ENCODE data around the gene GOLGA2.

- TF ChIP-seq MAX (IDR thresholded peaks at IDR 0.05) (no peak), ERF (CRISPR knock-in tag; IDR thresholded peaks at IDR 0.05) (no peak), POLR2A (IDR thresholded peaks at IDR 0.05; ENCODE audit: insufficient read depth in 1 of 2, low read depth in 2 of 2, low read length in 2 of 2) (no peak), ARNT (IDR thresholded peaks at IDR 0.05) (no peak), ZNF75D (CRISPR knock-in tag; IDR thresholded peaks at IDR 0.05; ENCODE audit: borderline replicate concordance) (no peak), HINFP (CRISPR knock-in tag; IDR thresholded peaks at IDR 0.05; ENCODE audit: low read depth) (no peak), EZH2 (conservative IDR thresholded peaks at IDR 0.05; ENCODE audit: low read depth, low read length) (no peak), REST (IDR thresholded peaks at IDR 0.05; ENCODE audit: borderline replicate concordance in 1 of 2, low read depth in 1 of 2, low read length in 2 of 2) (no peak), ZSCAN25 (CRISPR knock-in tag; IDR thresholded peaks at IDR 0.05) (no peak), NFIC (IDR thresholded peaks at IDR 0.05; ENCODE audit: low read length) (no peak), CEBPB (IDR thresholded peaks at IDR 0.05; ENCODE audit: borderline replicate concordance, low read depth, low read length) (no peak), U2AF1 (optimal IDR thresholded peaks at IDR 0.05; ENCODE audit: low read depth, low read length) (no peak)
Measured at GRCh38 chr9:128243215-128244018, 32.4 kb downstream of the GOLGA2 start.

All from HepG2 (cell line).